Naive B cell (primary cell): ENCODE data around the gene CSNK1G2. TPM values are rescaled to one million over a fixed set of nuclear protein-coding genes. Genes with fewer than 3 reads are reported as not detected.
"Not testable (repeated sequence)": the region's sequence is repeated elsewhere in the genome, so short reads cannot be mapped to it uniquely, and the experiment has no call there.

Experiments used
- ATAC-seq, 2 donors: fragments of 150-1000 bp; cut with Tn5 transposase; 2 replicates each; pipeline ENCODE4 v1.10.0; 2021; ENCODE audit warnings: low read depth in 2 of 2, mild to moderate bottlenecking in 2 of 2, moderate library complexity in 2 of 2
- DNase-seq: peaks from one replicate; pipeline ENCODE4 v3.0.0; 2022
- H3K27ac Mint-ChIP-seq, 6 donors: one replicate each; pipeline ENCODE4 v1.8.0; 2020 to 2022; ENCODE audit warnings: mild to moderate bottlenecking in 6 of 6, mixed read lengths in 6 of 6, moderate library complexity in 5 of 6, inconsistent platforms in 2 of 6
- H3K27me3 Mint-ChIP-seq, 3 donors: one replicate each; pipeline ENCODE4 v1.8.0; 2021 to 2022; ENCODE audit warnings: mixed read lengths in 3 of 3, mild to moderate bottlenecking in 1 of 3
- H3K36me3 Mint-ChIP-seq, 2 donors: one replicate each; pipeline ENCODE4 v1.8.0; 2020 to 2022; ENCODE audit warnings: mixed read lengths in 2 of 2, inconsistent platforms in 1 of 2, mild to moderate bottlenecking in 1 of 2
- H3K4me1 Mint-ChIP-seq, 3 donors: one replicate each; pipeline ENCODE4 v1.8.0; 2020 to 2022; ENCODE audit warnings: mixed read lengths in 3 of 3, inconsistent platforms in 1 of 3, mild to moderate bottlenecking in 1 of 3, moderate library complexity in 1 of 3
- H3K4me3 Mint-ChIP-seq, 8 donors: one replicate each; pipeline ENCODE4 v1.8.0; 2020 to 2022; ENCODE audit warnings: mild to moderate bottlenecking in 8 of 8, mixed read lengths in 8 of 8, moderate library complexity in 8 of 8, inconsistent platforms in 2 of 8
- H3K9me3 Mint-ChIP-seq, 7 donors: one replicate each; pipeline ENCODE4 v1.8.0; 2020 to 2022; ENCODE audit warnings: mixed read lengths in 7 of 7, mild to moderate bottlenecking in 5 of 7, inconsistent platforms in 2 of 7, moderate library complexity in 1 of 7
- polyA plus RNA-seq, 6 donors: library from polyadenylated mRNA; unstranded; fragments of 300-500 nt; fragmentation: Illumina TruSeq; gene quantifications; one replicate each; pipeline ENCODE4 v1.2.3, GENCODE V29; 2021; ENCODE audit warnings: low read depth in 6 of 6

Gene CSNK1G2
- polyA plus RNA-seq, 6 donors from 2014 or later = 17.6 to 40.7 (median 25.1) TPM

GRCh38 chr19:1984357-1984756 lies 43.4 kb downstream of the CSNK1G2 start:
- H3K4me1 Mint-ChIP-seq = peaks cover 0 to 4% (median 0%) of the 10 kb centered on the region in 3 donors
- H3K9me3 Mint-ChIP-seq = no peaks in the 10 kb centered on the region
- H3K4me3 Mint-ChIP-seq = no peak overlapping the region
- no peak for ATAC-seq
- no peaks in the 10 kb centered on the region for H3K27me3 Mint-ChIP-seq
- peaks cover 6 to 8% of the 10 kb centered on the region in 2 donors for H3K36me3 Mint-ChIP-seq
- no peak for DNase-seq
- no peak overlapping the region for H3K27ac Mint-ChIP-seq

GRCh38 chr19:1985588-1986356 lies 44.8 kb downstream of the CSNK1G2 start:
- no peak overlapping the region for H3K4me3 Mint-ChIP-seq
- H3K27ac Mint-ChIP-seq = no peak overlapping the region
- DNase-seq = no peak
- H3K9me3 Mint-ChIP-seq = no peaks in the 10 kb centered on the region
- peaks cover 0 to 4% (median 0%) of the 10 kb centered on the region in 3 donors for H3K4me1 Mint-ChIP-seq
- H3K36me3 Mint-ChIP-seq = peaks cover 6 to 8% of the 10 kb centered on the region in 2 donors
- no peaks in the 10 kb centered on the region for H3K27me3 Mint-ChIP-seq
- ATAC-seq = no peak

- no peak overlapping the region for H3K4me3 Mint-ChIP-seq
- no peaks in the 10 kb centered on the region for H3K9me3 Mint-ChIP-seq
- no peak for ATAC-seq
- no peaks in the 10 kb centered on the region for H3K27me3 Mint-ChIP-seq
- H3K27ac Mint-ChIP-seq = no peak overlapping the region
- peaks cover 1 to 8% of the 10 kb centered on the region in 2 donors for H3K36me3 Mint-ChIP-seq
- H3K4me1 Mint-ChIP-seq = peaks cover 0 to 4% (median 0%) of the 10 kb centered on the region in 3 donors
- DNase-seq = no peak
Measured at GRCh38 chr19:1986357-1987162, 45.6 kb downstream of the CSNK1G2 start.

GRCh38 chr19:1987197-1988187 lies 46.5 kb downstream of the CSNK1G2 start:
- H3K4me3 Mint-ChIP-seq = no peak overlapping the region
- H3K9me3 Mint-ChIP-seq = no peaks in the 10 kb centered on the region
- H3K27ac Mint-ChIP-seq = peak overlapping the region in 1 of 6 donors; percentile 69
- H3K27me3 Mint-ChIP-seq = no peaks in the 10 kb centered on the region
- H3K36me3 Mint-ChIP-seq = peaks cover 0 to 8% of the 10 kb centered on the region in 2 donors
- DNase-seq (no peak), ATAC-seq (no peak)
- H3K4me1 Mint-ChIP-seq = peaks cover 0 to 4% (median 0%) of the 10 kb centered on the region in 3 donors

GRCh38 chr19:1988464-1988863 lies 47.5 kb downstream of the CSNK1G2 start:
- DNase-seq, H3K4me3 Mint-ChIP-seq, ATAC-seq, H3K27me3 Mint-ChIP-seq, H3K36me3 Mint-ChIP-seq, H3K4me1 Mint-ChIP-seq, H3K9me3 Mint-ChIP-seq: not testable (repeated sequence)
- H3K27ac Mint-ChIP-seq = peak overlapping the region in 1 of 6 donors; percentile 24

GRCh38 chr19:1989513-1990229 lies 48.7 kb downstream of the CSNK1G2 start:
- Mint-ChIP-seq H3K36me3 (no peaks in the 10 kb centered on the region), H3K4me3 (peak overlapping the region in 1 of 8 donors; percentile 63), H3K27me3 (no peaks in the 10 kb centered on the region), H3K4me1 (no peaks in the 10 kb centered on the region), H3K9me3 (no peaks in the 10 kb centered on the region), H3K27ac (no peak overlapping the region)
- ATAC-seq (no peak), DNase-seq (no peak)

GRCh38 chr19:1990230-1991017 lies 49.5 kb downstream of the CSNK1G2 start:
- Mint-ChIP-seq H3K27ac (no peak overlapping the region), H3K4me3 (no peak overlapping the region), H3K27me3 (no peaks in the 10 kb centered on the region), H3K4me1 (peaks cover 0 to 2% (median 0%) of the 10 kb centered on the region in 3 donors), H3K36me3 (no peaks in the 10 kb centered on the region), H3K9me3 (no peaks in the 10 kb centered on the region)
- ATAC-seq (no peak), DNase-seq (no peak)

- H3K9me3 Mint-ChIP-seq = no peaks in the 10 kb centered on the region
- ATAC-seq (no peak), DNase-seq (no peak)
- H3K27me3 Mint-ChIP-seq = no peaks in the 10 kb centered on the region
- H3K4me3 Mint-ChIP-seq = peak overlapping the region in 1 of 8 donors; percentile 55
- no peaks in the 10 kb centered on the region for H3K36me3 Mint-ChIP-seq
- peak overlapping the region in 1 of 6 donors; percentile 78 for H3K27ac Mint-ChIP-seq
- H3K4me1 Mint-ChIP-seq = peaks cover 0 to 2% (median 0%) of the 10 kb centered on the region in 3 donors
Measured at GRCh38 chr19:1991018-1991913, 50.3 kb downstream of the CSNK1G2 start.

- no peak overlapping the region for H3K4me3 Mint-ChIP-seq
- no peaks in the 10 kb centered on the region for H3K27me3 Mint-ChIP-seq
- ATAC-seq = no peak
- no peak overlapping the region for H3K27ac Mint-ChIP-seq
- peaks cover 2 to 5% (median 4%) of the 10 kb centered on the region in 3 donors for H3K4me1 Mint-ChIP-seq
- H3K36me3 Mint-ChIP-seq = peaks cover 3 to 5% of the 10 kb centered on the region in 2 donors
- no peak for DNase-seq
- H3K9me3 Mint-ChIP-seq = no peaks in the 10 kb centered on the region
Measured at GRCh38 chr19:1992759-1993260, 51.8 kb downstream of the CSNK1G2 start.

- ATAC-seq = no peak
- Mint-ChIP-seq H3K36me3 (peaks cover 7 to 10% of the 10 kb centered on the region in 2 donors), H3K4me3 (peak overlapping the region in 1 of 8 donors; percentile 3), H3K27me3 (no peaks in the 10 kb centered on the region), H3K27ac (peak overlapping the region in 1 of 6 donors; percentile 33), H3K4me1 (peaks cover 11 to 16% (median 11%) of the 10 kb centered on the region in 3 donors), H3K9me3 (no peaks in the 10 kb centered on the region)
- DNase-seq = no peak
Measured at GRCh38 chr19:1997353-1998233, 56.6 kb downstream of the CSNK1G2 start.
